ENCODE measurements around the gene MMS19. TPM values are rescaled to one million over a fixed set of nuclear protein-coding genes. Genes with fewer than 3 reads are reported as not detected.

Gene MMS19
- total and polyA plus RNA-seq, 10 donors, result 53.5 to 101 (median 60.6) TPM

- no peaks in the 10 kb centered on the region for H3K27me3 ChIP-seq (replicated peaks in 1 of 7)
- DNase-seq, result no peak
- no peaks in the 10 kb centered on the region for H3K9me3 ChIP-seq
- H3K36me3 ChIP-seq, result peaks cover 4 to 97% (median 83%) of the 10 kb centered on the region in 6 donors
- H3K4me1 ChIP-seq, result peaks cover 0 to 11% (median 5%) of the 10 kb centered on the region in 6 donors
- TF ChIP-seq POLR2A (IDR thresholded peaks at IDR 0.05), result no peak
- no peak for TF ChIP-seq POLR2AphosphoS5 (IDR thresholded peaks at IDR 0.05)
- no peak for TF ChIP-seq CTCF (IDR thresholded peaks at IDR 0.05 in 8 of 11, conservative IDR thresholded peaks at IDR 0.05 in 3 of 11)
- no peak overlapping the region for H3K27ac ChIP-seq
- H3K4me3 ChIP-seq, result no peak overlapping the region
- intact Hi-C loops (cut with DNase I; ENCODE audit: low total_unique reads), result no loop called here
Observed at GRCh38 chr10:97434055-97434454, 64.2 kb downstream of the MMS19 start.

GRCh38 chr10:97428572-97428981 lies 69.6 kb downstream of the MMS19 start:
- intact Hi-C loops (cut with DNase I; ENCODE audit: low total_unique reads), result no loop called here

GRCh38 chr10:97427571-97428179 lies 70.5 kb downstream of the MMS19 start:
- TF ChIP-seq POLR2A (IDR thresholded peaks at IDR 0.05) (no peak), POLR2AphosphoS5 (IDR thresholded peaks at IDR 0.05) (no peak), CTCF (IDR thresholded peaks at IDR 0.05 in 8 of 11, conservative IDR thresholded peaks at IDR 0.05 in 3 of 11) (no peak)
- no peaks in the 10 kb centered on the region for H3K9me3 ChIP-seq
- H3K4me1 ChIP-seq, result peaks cover 23 to 68% (median 46%) of the 10 kb centered on the region in 6 donors
- whole genome bisulfite sequencing, 5 donors, result 26 to 53% (median 32%) methylated on average over 9 of the region's 9 CpGs
- peak overlapping the region; percentile 60 to 99 (median 86) for H3K4me3 ChIP-seq
- H3K27ac ChIP-seq, result peak overlapping the region in 7 of 8 donors; percentile 58 to 95 (median 94)
- H3K27me3 ChIP-seq (replicated peaks in 1 of 7), result no peaks in the 10 kb centered on the region
- intact Hi-C loops (cut with DNase I; ENCODE audit: low total_unique reads), result no loop called here
- peaks cover 0 to 35% (median 28%) of the 10 kb centered on the region in 6 donors for H3K36me3 ChIP-seq
- DNase-seq, result no peak

More at GRCh38 chr10:97428572-97428981, 69.6 kb downstream of the MMS19 start:
- Histone ChIP-seq H3K4me3 (peak overlapping the region in 3 of 8 donors; percentile 97 to 99 (median 98)), H3K27me3 (replicated peaks in 1 of 7) (no peaks in the 10 kb centered on the region), H3K36me3 (peaks cover 0 to 43% (median 32%) of the 10 kb centered on the region in 6 donors), H3K27ac (peak overlapping the region in 6 of 8 donors; percentile 58 to 95 (median 94)), H3K4me1 (peaks cover 23 to 59% (median 41%) of the 10 kb centered on the region in 6 donors), H3K9me3 (no peaks in the 10 kb centered on the region)
- DNase-seq, result no peak
- TF ChIP-seq POLR2AphosphoS5 (IDR thresholded peaks at IDR 0.05) (no peak), CTCF (IDR thresholded peaks at IDR 0.05 in 8 of 11, conservative IDR thresholded peaks at IDR 0.05 in 3 of 11) (no peak), POLR2A (IDR thresholded peaks at IDR 0.05) (no peak)
- WGBS, 5 donors, result 38 to 72% (median 57%) methylated on average over 4 of the region's 4 CpGs

- intact Hi-C loops (cut with DNase I; ENCODE audit: low total_unique reads), result no loop called here
- TF ChIP-seq CTCF (IDR thresholded peaks at IDR 0.05 in 8 of 11, conservative IDR thresholded peaks at IDR 0.05 in 3 of 11), result no peak
- no peak for TF ChIP-seq POLR2A (IDR thresholded peaks at IDR 0.05)
- TF ChIP-seq POLR2AphosphoS5 (IDR thresholded peaks at IDR 0.05), result no peak
- 15 to 28% (median 23%) methylated on average over 34 of the region's 34 CpGs for WGBS, 5 donors
- Histone ChIP-seq H3K9me3 (no peaks in the 10 kb centered on the region), H3K27ac (peak overlapping the region; percentile 79 to 95 (median 94)), H3K4me1 (peaks cover 23 to 75% (median 46%) of the 10 kb centered on the region in 6 donors), H3K27me3 (replicated peaks in 1 of 7) (no peaks in the 10 kb centered on the region), H3K36me3 (peaks cover 0 to 30% (median 26%) of the 10 kb centered on the region in 6 donors), H3K4me3 (peak overlapping the region; percentile 60 to 99 (median 86))
- no peak for DNase-seq
Observed at GRCh38 chr10:97426776-97427570, 71.2 kb downstream of the MMS19 start.
